Peyer's patch (tissue), 4 donors: ENCODE data around the gene CMTM6.

Source experiments
- CTCF ChIP-seq, 6 experiments: fragments of 450-650 bp in 4 of 6; fragments of 200-600 bp in 2 of 6; sonication (generic) in 1 of 6; IDR thresholded peaks; one replicate each; pipeline ENCODE4 v1.5.1; 2017 to 2019; ENCODE audit warnings: antibody characterized with exemption in 6 of 6, mild to moderate bottlenecking in 3 of 6, moderate library complexity in 1 of 6
- POLR2A ChIP-seq, 2 donors: fragments of 450-650 bp; IDR thresholded peaks; one replicate each; pipeline ENCODE4 v1.5.1; 2017; ENCODE audit warnings: antibody characterized with exemption in 2 of 2, mild to moderate bottlenecking in 2 of 2, moderate library complexity in 2 of 2

- no peak for TF ChIP-seq POLR2A (IDR thresholded peaks at IDR 0.05)
- TF ChIP-seq CTCF (IDR thresholded peaks at IDR 0.05), result no peak
These were observed 33.3 kb downstream of the CMTM6 start for GRCh38 chr3:32469151-32469874.
